ENCODE data around the gene TMEM138.

DNA sequence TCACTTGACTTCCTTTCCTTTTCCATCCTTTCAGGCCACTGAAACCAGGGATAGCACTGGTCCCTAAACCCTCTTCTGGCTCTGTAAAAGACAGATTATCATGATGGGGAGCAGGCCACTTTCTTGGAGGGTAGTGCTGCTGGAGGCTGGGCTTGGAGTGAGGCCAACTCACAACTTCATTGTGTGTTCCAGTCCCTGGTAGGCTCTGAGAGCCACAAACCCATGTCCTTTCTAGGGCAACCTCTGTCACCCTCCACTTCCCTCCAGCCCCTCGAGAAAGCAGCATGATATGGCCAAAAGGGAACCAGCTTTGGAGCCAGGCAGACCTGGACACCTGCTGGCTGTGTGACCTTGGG, 26.8 kb upstream of the TMEM138 start:
- no peak for TF ChIP-seq CTCF (conservative IDR thresholded peaks at IDR 0.05; ENCODE audit: low read length)
- TF ChIP-seq EZH2phosphoT487 (IDR thresholded peaks at IDR 0.05; ENCODE audit: borderline replicate concordance), result no peak

Data from Loucy (cell line).